BE2C (cell line): Measurements from ENCODE around the gene NDUFA11.

ENCODE experiments used
- DNase-seq: peaks from one replicate; pipeline ENCODE4 v3.0.0-alpha.2; 2020
- H3K27me3 ChIP-seq: fragments of 250-450 bp; sonication (Bioruptor Pico); 2 replicates; pipeline ENCODE4 v1.5.1; 2020; ENCODE audit warnings: mild to moderate bottlenecking
- H3K36me3 ChIP-seq: fragments of 250-450 bp; sonication (Bioruptor Pico); 2 replicates; pipeline ENCODE4 v1.5.1; 2020; ENCODE audit warnings: mild to moderate bottlenecking
- H3K4me1 ChIP-seq: fragments of 250-450 bp; sonication (Bioruptor Pico); 2 replicates; pipeline ENCODE4 v1.5.1; 2020
- H3K4me3 ChIP-seq: 2 replicates; pipeline ENCODE4 v1.5.1; 2011; ENCODE audit warnings: low read depth, low read length
- H3K9me3 ChIP-seq: fragments of 250-450 bp; sonication (Bioruptor Pico); 2 replicates; pipeline ENCODE4 v1.5.1; 2020
- CTCF ChIP-seq: IDR thresholded peaks from 2 replicates; pipeline ENCODE4 v1.5.1; 2012; ENCODE audit warnings: mild to moderate bottlenecking, low read depth, low read length

Gene NDUFA11

DNA sequence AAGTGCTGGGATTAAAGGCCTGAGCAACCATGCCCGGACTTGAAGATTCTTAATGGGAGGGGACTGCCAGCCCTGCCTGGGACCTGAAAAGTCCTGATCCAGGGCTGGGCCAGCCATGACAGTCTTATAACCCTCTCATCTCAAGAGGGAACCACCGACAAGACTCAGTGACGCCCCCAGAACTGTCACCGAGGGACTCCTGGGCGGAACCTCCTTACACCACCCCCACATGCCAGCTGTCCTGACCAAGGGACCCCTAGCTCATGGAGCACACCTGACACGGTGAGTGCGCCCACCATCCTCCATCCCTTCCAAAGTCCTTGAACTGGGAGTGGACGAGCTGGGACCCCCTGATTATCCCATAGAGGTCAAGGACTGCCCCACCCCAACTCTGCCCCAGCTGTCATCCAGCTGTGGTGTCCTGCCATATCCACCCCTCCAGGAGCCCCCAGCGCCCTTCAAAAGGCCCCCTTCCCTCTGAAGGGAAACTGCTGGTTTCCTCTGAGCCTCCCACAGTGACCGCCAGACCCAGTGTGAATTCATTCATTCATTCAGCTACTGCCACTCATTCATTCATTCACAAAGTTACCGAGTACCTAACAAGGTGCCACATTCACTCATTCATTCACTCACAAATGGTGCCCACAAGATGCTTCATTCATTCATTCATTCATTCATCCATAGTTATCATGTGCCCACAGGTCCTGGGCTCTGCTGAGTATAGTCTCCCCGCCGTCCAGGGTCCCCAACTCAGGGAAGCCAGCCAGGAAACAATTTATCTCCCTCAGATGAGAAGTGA, 3.7 kb downstream of the NDUFA11 start:
- H3K27me3 ChIP-seq, result no peaks in the 10 kb centered on the region
- peaks cover 5% of the 10 kb centered on the region for H3K4me1 ChIP-seq
- no peak for DNase-seq
- peaks cover 20% of the 10 kb centered on the region for H3K36me3 ChIP-seq
- H3K4me3 ChIP-seq, result no peak overlapping the region
- TF ChIP-seq CTCF, result no peak
- H3K9me3 ChIP-seq, result no peaks in the 10 kb centered on the region

DNA sequence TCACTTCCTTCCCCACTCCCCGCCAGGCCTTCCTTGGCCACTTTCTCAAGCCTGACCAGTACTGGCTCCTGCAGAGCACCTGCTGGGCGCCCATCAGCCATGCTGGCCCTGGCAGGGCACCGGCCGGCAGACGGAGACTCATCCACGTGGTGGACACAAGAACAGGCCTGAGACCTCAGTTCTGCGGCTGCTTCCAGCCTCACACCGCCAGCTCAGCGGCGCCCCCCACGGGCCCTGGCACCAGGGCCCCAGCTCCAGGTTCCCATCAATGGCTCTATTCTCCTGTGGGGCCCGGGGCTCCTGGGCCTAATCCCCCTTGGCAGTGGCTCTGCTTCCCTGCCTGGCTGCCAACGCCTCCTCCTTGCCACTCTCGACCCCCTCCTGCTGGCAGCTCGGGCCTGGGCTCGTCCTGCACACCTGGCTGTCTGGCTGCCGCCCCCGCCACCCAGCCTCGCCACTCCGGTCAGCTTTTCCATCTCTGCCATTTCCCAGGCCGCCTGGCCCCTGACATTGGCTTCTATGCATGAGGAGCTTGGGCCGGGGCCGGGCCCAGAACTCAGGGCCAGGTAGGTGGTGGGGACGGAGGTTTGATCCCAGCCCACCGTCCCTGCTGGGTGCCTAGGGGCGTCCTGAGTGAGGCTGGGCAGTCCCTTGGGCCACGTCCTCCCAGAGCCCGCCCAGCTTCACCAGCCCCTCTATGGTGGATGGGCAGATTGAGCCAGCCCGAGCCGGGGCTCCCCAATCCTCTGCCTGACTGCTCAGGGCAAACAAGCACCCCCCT, 6.2 kb downstream of the NDUFA11 start:
- 0 out of 2 replicates have a peak, but pooled peaks have one; percentile 14 for TF ChIP-seq CTCF
- Histone ChIP-seq H3K36me3 (peaks cover 21% of the 10 kb centered on the region), H3K4me3 (no peak overlapping the region), H3K27me3 (peaks cover under 1% of the 10 kb centered on the region; the same call in 1 of the 2 replicates), H3K4me1 (peaks cover 20% of the 10 kb centered on the region), H3K9me3 (no peaks in the 10 kb centered on the region)
- DNase-seq, result no peak

DNA sequence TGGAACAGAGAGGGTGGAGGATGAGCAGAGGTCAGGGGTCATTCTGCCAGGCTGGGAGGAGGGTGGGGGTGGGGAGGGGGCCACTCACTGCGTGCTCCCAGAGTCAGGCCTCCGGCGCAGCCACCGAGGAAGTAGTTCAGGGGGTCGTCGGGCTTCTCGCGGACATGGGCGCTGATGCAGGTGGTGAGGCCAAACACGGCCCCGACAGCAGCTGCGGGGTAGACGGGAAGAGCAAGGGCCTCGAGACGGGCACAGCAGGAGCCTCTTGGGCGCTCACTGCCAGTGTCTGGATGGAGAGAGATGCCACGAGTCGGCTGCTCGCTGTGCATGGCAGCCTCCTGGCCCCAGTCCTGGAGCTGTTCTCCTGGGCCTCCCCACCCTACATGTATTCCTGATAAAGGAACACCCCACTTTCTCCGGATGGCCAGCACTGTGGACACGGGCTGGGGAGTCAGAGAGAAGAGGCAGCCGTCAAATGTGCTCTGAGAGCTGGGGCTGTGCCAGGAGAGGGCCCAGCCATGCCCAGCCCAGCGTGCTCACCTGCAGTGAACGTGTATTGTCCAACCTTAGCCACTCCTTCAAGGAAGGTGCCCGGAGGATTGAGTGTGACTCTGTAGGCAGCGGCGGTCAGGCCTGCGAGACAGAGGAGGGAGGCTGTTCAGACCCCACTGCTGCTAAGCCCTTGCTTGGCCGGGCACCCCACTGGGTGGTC, 7.1 kb downstream of the NDUFA11 start:
- Histone ChIP-seq H3K9me3 (no peaks in the 10 kb centered on the region), H3K4me3 (no peak overlapping the region), H3K4me1 (peaks cover 28% of the 10 kb centered on the region), H3K27me3 (peaks cover 6% of the 10 kb centered on the region), H3K36me3 (peaks cover 21% of the 10 kb centered on the region)
- no peak for DNase-seq
- TF ChIP-seq CTCF, result no peak

DNA sequence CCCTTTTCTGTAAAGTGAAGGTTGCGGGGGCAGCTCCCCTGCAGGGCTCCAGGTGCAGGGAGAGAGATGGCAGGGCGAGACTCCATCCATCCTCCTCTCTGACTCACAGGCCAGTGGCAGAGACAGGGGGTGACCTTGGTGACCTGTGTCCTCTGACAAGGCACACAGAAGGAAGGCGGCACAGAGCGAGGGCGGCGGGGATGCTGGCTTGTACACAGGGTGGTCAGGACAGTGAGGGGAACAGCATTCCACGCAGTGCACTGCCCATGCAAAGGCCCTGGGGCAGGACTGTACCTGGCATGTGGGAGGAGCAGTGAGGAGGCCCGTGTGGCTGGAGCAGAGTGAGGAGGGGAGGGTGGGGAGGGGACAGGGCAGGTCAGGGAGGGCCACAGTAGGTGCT, 7.7 kb downstream of the NDUFA11 start:
- TF ChIP-seq CTCF, result no peak
- no peak overlapping the region for H3K4me3 ChIP-seq
- peaks cover 6% of the 10 kb centered on the region for H3K27me3 ChIP-seq
- H3K4me1 ChIP-seq, result peaks cover 31% of the 10 kb centered on the region
- DNase-seq, result no peak
- H3K36me3 ChIP-seq, result peaks cover 21% of the 10 kb centered on the region
- no peaks in the 10 kb centered on the region for H3K9me3 ChIP-seq

- peaks cover 6% of the 10 kb centered on the region for H3K27me3 ChIP-seq
- no peak overlapping the region for H3K4me3 ChIP-seq
- H3K4me1 ChIP-seq, result peaks cover 31% of the 10 kb centered on the region
- H3K36me3 ChIP-seq, result peaks cover 20% of the 10 kb centered on the region
- no peak for TF ChIP-seq CTCF
- DNase-seq, result peak; percentile 46
- no peaks in the 10 kb centered on the region for H3K9me3 ChIP-seq
Observed at GRCh38 chr19:5895409-5895808, 8.2 kb downstream of the NDUFA11 start.
